LNCaP clone FGC (cell line): Measurements from ENCODE around the gene ZNRD2.
A peak's percentile ranks its signal among the peaks of the same experiment; 100 is the strongest.
"Not testable (repeated sequence)": the region's sequence is repeated elsewhere in the genome, so short reads cannot be mapped to it uniquely, and the experiment has no call there.

ENCODE experiments used
- DNase-seq: peaks from one replicate; pipeline ENCODE4 v3.0.0-alpha.2; 2011; ENCODE audit warnings: low read depth
- H3K4me3 ChIP-seq: 2 replicates; pipeline ENCODE4 v1.5.1; 2011; ENCODE audit warnings: mild to moderate bottlenecking, low read depth, low read length, control low read depth
- TF ChIP-seq, protein P1 (sequence below): IDR thresholded peaks from 2 replicates; pipeline ENCODE4 v1.5.1; 2012; ENCODE audit warnings: mild to moderate bottlenecking; ENCODE audit not compliant: control insufficient read depth, insufficient read depth; ENCODE audit errors: extremely low read depth

ZNRD2 gene, protein sequence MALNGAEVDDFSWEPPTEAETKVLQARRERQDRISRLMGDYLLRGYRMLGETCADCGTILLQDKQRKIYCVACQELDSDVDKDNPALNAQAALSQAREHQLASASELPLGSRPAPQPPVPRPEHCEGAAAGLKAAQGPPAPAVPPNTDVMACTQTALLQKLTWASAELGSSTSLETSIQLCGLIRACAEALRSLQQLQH

GRCh38 chr11:65569973-65570918, at the start of gene ZNRD2:
TSS of gene ZNRD2 (plus strand) at chr11:65570477. CDS start at chr11:65570492, 15 bp downstream.
- DNase-seq, result peak; percentile 92
- TF ChIP-seq, protein P1, sequence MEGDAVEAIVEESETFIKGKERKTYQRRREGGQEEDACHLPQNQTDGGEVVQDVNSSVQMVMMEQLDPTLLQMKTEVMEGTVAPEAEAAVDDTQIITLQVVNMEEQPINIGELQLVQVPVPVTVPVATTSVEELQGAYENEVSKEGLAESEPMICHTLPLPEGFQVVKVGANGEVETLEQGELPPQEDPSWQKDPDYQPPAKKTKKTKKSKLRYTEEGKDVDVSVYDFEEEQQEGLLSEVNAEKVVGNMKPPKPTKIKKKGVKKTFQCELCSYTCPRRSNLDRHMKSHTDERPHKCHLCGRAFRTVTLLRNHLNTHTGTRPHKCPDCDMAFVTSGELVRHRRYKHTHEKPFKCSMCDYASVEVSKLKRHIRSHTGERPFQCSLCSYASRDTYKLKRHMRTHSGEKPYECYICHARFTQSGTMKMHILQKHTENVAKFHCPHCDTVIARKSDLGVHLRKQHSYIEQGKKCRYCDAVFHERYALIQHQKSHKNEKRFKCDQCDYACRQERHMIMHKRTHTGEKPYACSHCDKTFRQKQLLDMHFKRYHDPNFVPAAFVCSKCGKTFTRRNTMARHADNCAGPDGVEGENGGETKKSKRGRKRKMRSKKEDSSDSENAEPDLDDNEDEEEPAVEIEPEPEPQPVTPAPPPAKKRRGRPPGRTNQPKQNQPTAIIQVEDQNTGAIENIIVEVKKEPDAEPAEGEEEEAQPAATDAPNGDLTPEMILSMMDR, result peak; percentile 45
- peak within 1 kb of the TSS; percentile 97 for H3K4me3 ChIP-seq

DNA sequence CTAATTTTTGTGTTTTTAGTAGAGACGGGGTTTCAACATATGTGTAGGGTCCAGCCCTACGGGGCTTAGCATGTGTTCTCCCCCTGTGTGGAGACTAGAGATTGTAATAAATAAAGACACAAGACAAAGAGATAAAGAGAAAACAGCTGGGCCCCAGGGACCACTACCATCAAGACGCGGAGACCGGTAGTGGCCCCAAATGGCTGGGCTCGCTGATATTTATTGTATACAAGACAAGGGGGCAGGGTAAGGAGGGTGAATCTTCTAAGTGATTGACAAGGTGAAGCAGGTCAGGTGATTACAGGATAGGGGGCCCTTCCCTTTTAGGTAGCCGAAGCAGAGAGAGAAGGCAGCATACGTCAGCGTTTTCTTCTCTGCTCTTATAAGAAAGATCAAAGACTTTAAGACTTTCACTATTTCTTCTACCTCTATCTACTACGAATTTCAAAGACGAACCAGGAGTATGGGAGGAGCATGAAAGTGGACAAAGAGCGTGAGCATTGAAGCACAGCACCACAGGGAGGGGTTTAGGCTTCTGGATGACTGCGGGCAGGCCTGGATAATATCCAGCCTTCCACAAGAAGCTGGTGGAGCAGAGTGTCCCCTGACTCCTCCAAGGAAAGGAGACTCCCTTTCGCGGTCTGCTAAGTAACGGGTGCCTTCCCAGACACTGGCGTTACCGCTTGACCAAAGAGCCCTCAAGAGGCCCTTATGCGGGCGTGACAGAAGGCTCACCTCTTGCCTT, 48.3 kb upstream of the ZNRD2 start:
- not testable (repeated sequence) for DNase-seq, H3K4me3 ChIP-seq

GRCh38 chr11:65522718-65523630, 47.3 kb upstream of the ZNRD2 start:
- DNase-seq, H3K4me3 ChIP-seq: not testable (repeated sequence)

GRCh38 chr11:65523631-65523968, 46.7 kb upstream of the ZNRD2 start:
- DNase-seq, H3K4me3 ChIP-seq: not testable (repeated sequence)

- H3K4me3 ChIP-seq, result no peak overlapping the region
- TF ChIP-seq, protein P1, result no peak
- DNase-seq, result no peak
Observed at GRCh38 chr11:65524014-65524740, 46.1 kb upstream of the ZNRD2 start.

- TF ChIP-seq, protein P1, result no peak
- DNase-seq, result no peak
- H3K4me3 ChIP-seq, result peak within 1 kb of the TSS; percentile 94
Observed at GRCh38 chr11:65524741-65525545, 45.3 kb upstream of the ZNRD2 start, which contains the start of gene SCYL1. TSS of gene SCYL1 (plus strand) at chr11:65525083. CDS start at chr11:65525154, 71 bp downstream.

DNA sequence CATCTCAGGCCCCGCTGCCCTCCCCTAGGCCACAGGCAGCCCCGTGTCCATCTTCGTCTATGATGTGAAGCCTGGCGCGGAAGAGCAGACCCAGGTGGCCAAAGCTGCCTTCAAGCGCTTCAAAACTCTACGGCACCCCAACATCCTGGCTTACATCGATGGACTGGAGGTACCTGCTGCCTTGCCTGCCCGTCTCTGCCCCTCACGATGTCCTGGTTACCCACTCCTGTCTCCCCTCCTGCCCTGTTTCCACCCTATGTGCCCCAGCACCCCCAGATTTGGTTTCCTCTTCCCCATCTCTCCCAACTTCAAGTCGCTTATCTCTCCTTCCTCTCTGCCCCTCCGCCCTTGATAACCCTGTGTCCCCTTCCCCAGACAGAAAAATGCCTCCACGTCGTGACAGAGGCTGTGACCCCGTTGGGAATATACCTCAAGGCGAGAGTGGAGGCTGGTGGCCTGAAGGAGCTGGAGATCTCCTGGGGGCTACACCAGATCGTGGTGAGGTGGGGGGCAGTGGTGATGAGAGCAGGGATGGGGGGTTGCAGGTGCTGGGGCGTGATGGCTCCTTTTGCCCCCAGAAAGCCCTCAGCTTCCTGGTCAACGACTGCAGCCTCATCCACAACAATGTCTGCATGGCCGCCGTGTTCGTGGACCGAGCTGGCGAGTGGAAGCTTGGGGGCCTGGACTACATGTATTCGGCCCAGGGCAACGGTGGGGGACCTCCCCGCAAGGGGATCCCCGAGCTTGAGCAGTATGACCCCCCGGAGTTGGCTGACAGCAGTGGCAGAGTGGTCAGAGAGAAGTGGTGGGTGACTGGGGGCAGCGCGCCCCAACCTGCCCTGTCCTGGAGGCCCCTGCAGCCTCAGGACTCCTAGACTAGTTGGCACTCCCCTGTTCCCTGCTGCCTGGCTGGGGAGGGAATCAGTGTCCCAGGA, 44.5 kb upstream of the ZNRD2 start:
- H3K4me3 ChIP-seq, result peak overlapping the region; percentile 94
- TF ChIP-seq, protein P1, result no peak
- DNase-seq, result no peak
